Activated naive CD8-positive, alpha-beta T cell (primary cell): ENCODE measurements around the gene KRTAP8-1.

Experiments
- H3K27ac Mint-ChIP-seq: one replicate; pipeline ENCODE4 v1.8.0; 2021; ENCODE audit warnings: mixed read lengths
- H3K27me3 Mint-ChIP-seq: one replicate; pipeline ENCODE4 v1.8.0; 2021; ENCODE audit warnings: mixed read lengths
- H3K36me3 Mint-ChIP-seq: one replicate; pipeline ENCODE4 v1.8.0; 2021; ENCODE audit warnings: mixed read lengths
- H3K4me1 Mint-ChIP-seq: one replicate; pipeline ENCODE4 v1.8.0; 2021; ENCODE audit warnings: low read depth, mixed read lengths
- H3K4me3 Mint-ChIP-seq: one replicate; pipeline ENCODE4 v1.8.0; 2021; ENCODE audit warnings: mild to moderate bottlenecking, mixed read lengths
- H3K9me3 Mint-ChIP-seq: one replicate; pipeline ENCODE4 v1.8.0; 2021; ENCODE audit warnings: low read depth, mixed read lengths

KRTAP8-1 gene

GRCh38 chr21:30813174-30813573, at the start of gene KRTAP8-1:
TSS of gene KRTAP8-1 (minus strand) at chr21:30813274. CDS start at chr21:30813220, 54 bp downstream.
- H3K27ac Mint-ChIP-seq = no peak within 1 kb of the TSS
- H3K27me3 Mint-ChIP-seq = peaks cover 7% of the 10 kb centered on the region
- H3K4me3 Mint-ChIP-seq = no peak within 1 kb of the TSS
- peaks cover under 1% of the 10 kb centered on the region for H3K4me1 Mint-ChIP-seq
- H3K9me3 Mint-ChIP-seq = no peaks in the 10 kb centered on the region
- H3K36me3 Mint-ChIP-seq = no peaks in the 10 kb centered on the region

GRCh38 chr21:30847627-30848500, 34.8 kb upstream of the KRTAP8-1 start:
- Mint-ChIP-seq H3K27me3 (peaks cover 9% of the 10 kb centered on the region), H3K36me3 (no peaks in the 10 kb centered on the region), H3K4me3 (no peak overlapping the region), H3K9me3 (peaks cover 4% of the 10 kb centered on the region), H3K27ac (no peak overlapping the region), H3K4me1 (no peaks in the 10 kb centered on the region)

GRCh38 chr21:30842990-30843389, 29.9 kb upstream of the KRTAP8-1 start:
- Mint-ChIP-seq H3K4me1 (no peaks in the 10 kb centered on the region), H3K27me3 (peaks cover 8% of the 10 kb centered on the region), H3K4me3 (no peak overlapping the region), H3K36me3 (no peaks in the 10 kb centered on the region), H3K27ac (no peak overlapping the region), H3K9me3 (no peaks in the 10 kb centered on the region)

- H3K27ac Mint-ChIP-seq = no peak overlapping the region
Observed at GRCh38 chr21:30839304-30839703, 26.2 kb upstream of the KRTAP8-1 start.

GRCh38 chr21:30838536-30838935, 25.5 kb upstream of the KRTAP8-1 start:
- no peaks in the 10 kb centered on the region for H3K4me1 Mint-ChIP-seq
- H3K4me3 Mint-ChIP-seq = no peak overlapping the region
- H3K27ac Mint-ChIP-seq = no peak overlapping the region
- H3K9me3 Mint-ChIP-seq = no peaks in the 10 kb centered on the region
- peaks cover 17% of the 10 kb centered on the region for H3K27me3 Mint-ChIP-seq
- H3K36me3 Mint-ChIP-seq = no peaks in the 10 kb centered on the region

More at GRCh38 chr21:30839304-30839703, 26.2 kb upstream of the KRTAP8-1 start:
- H3K4me1 Mint-ChIP-seq = no peaks in the 10 kb centered on the region
- no peaks in the 10 kb centered on the region for H3K36me3 Mint-ChIP-seq
- H3K27me3 Mint-ChIP-seq = peaks cover 14% of the 10 kb centered on the region
- no peak overlapping the region for H3K4me3 Mint-ChIP-seq
- H3K9me3 Mint-ChIP-seq = no peaks in the 10 kb centered on the region

- no peak overlapping the region for H3K4me3 Mint-ChIP-seq
- H3K27ac Mint-ChIP-seq = no peak overlapping the region
- no peaks in the 10 kb centered on the region for H3K4me1 Mint-ChIP-seq
- peaks cover 7% of the 10 kb centered on the region for H3K27me3 Mint-ChIP-seq
- H3K36me3 Mint-ChIP-seq = no peaks in the 10 kb centered on the region
- no peaks in the 10 kb centered on the region for H3K9me3 Mint-ChIP-seq
Observed at GRCh38 chr21:30831194-30831765, 18.2 kb upstream of the KRTAP8-1 start.

- Mint-ChIP-seq H3K9me3 (no peaks in the 10 kb centered on the region), H3K27me3 (peaks cover 7% of the 10 kb centered on the region), H3K4me3 (no peak within 1 kb of the TSS), H3K36me3 (no peaks in the 10 kb centered on the region), H3K4me1 (no peaks in the 10 kb centered on the region), H3K27ac (no peak within 1 kb of the TSS)
Observed at GRCh38 chr21:30829659-30830058, 16.6 kb upstream of the KRTAP8-1 start, which contains the start of gene KRTAP7-1. TSS of gene KRTAP7-1 (minus strand) at chr21:30829759. CDS start at chr21:30829698, 61 bp downstream.

GRCh38 chr21:30818837-30819610, 6.0 kb upstream of the KRTAP8-1 start:
- Mint-ChIP-seq H3K36me3 (no peaks in the 10 kb centered on the region), H3K4me1 (peaks cover 6% of the 10 kb centered on the region), H3K4me3 (no peak overlapping the region), H3K27ac (no peak overlapping the region), H3K27me3 (peaks cover 7% of the 10 kb centered on the region), H3K9me3 (no peaks in the 10 kb centered on the region)

- Mint-ChIP-seq H3K9me3 (no peaks in the 10 kb centered on the region), H3K27ac (no peak overlapping the region), H3K4me1 (no peaks in the 10 kb centered on the region), H3K4me3 (no peak overlapping the region), H3K27me3 (no peaks in the 10 kb centered on the region), H3K36me3 (no peaks in the 10 kb centered on the region)
Observed at GRCh38 chr21:30800605-30801004, 12.5 kb downstream of the KRTAP8-1 start.

- Mint-ChIP-seq H3K9me3 (no peaks in the 10 kb centered on the region), H3K27ac (no peak overlapping the region), H3K4me1 (no peaks in the 10 kb centered on the region), H3K4me3 (no peak overlapping the region), H3K27me3 (peaks cover 6% of the 10 kb centered on the region), H3K36me3 (no peaks in the 10 kb centered on the region)
Observed at GRCh38 chr21:30793581-30794314, 19.3 kb downstream of the KRTAP8-1 start.

GRCh38 chr21:30779249-30779648, 33.8 kb downstream of the KRTAP8-1 start:
- H3K27me3 Mint-ChIP-seq = peaks cover 10% of the 10 kb centered on the region
- H3K27ac Mint-ChIP-seq = no peak overlapping the region
- no peaks in the 10 kb centered on the region for H3K4me1 Mint-ChIP-seq
- H3K4me3 Mint-ChIP-seq = no peak overlapping the region
- no peaks in the 10 kb centered on the region for H3K36me3 Mint-ChIP-seq
- H3K9me3 Mint-ChIP-seq = no peaks in the 10 kb centered on the region

GRCh38 chr21:30769724-30770431, 43.2 kb downstream of the KRTAP8-1 start:
- peaks cover 6% of the 10 kb centered on the region for H3K9me3 Mint-ChIP-seq
- no peaks in the 10 kb centered on the region for H3K36me3 Mint-ChIP-seq
- no peak overlapping the region for H3K27ac Mint-ChIP-seq
- H3K4me1 Mint-ChIP-seq = no peaks in the 10 kb centered on the region
- H3K4me3 Mint-ChIP-seq = no peak overlapping the region
- peaks cover 2% of the 10 kb centered on the region for H3K27me3 Mint-ChIP-seq
